Measurements from ENCODE around the gene GZMM. TPM values are rescaled to one million over a fixed set of nuclear protein-coding genes. Genes with fewer than 3 reads are reported as not detected.

The GZMM gene
- total and polyA plus RNA-seq, 4 donors = 0.54 to 2.8 (median 0.75) TPM; not detected in 1

DNA sequence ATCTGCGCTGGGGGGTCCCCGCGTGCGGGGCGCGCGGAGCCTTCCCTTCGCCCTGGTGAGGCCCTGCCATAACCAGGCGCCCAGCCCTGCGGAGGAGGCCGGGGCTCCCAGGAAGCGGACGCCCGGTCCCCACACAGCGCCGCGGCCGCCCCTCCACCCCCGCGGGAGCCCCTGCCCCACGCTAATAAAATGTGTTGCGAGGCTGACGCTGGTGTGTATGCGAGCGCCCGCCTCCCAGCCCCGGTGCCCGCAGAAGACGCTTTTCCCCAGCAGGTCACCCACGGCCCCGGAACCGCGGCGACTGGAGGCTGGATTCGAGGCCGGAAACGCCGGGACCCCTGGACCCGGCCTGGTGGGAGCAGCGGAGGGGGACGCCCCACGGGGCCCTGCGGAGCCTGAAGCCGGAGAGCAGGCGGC is 24.4 kb upstream of the GZMM start:
- Histone ChIP-seq H3K27me3 (ENCODE audit: control insufficient read depth in 1 of 2, insufficient read depth in 2 of 2, low read length in 1 of 2) (no peaks in the 10 kb centered on the region), H3K36me3 (ENCODE audit: control insufficient read depth in 1 of 2, insufficient read depth in 2 of 2, low read length in 1 of 2) (no peaks in the 10 kb centered on the region), H3K4me1 (ENCODE audit: control insufficient read depth in 1 of 2, insufficient read depth in 2 of 2, low read length in 2 of 2) (no peaks in the 10 kb centered on the region), H3K9me3 (ENCODE audit: control insufficient read depth, low read length) (no peaks in the 10 kb centered on the region), H3K4me3 (ENCODE audit: low read length in 2 of 2) (no peak overlapping the region), H3K27ac (ENCODE audit: low read depth in 1 of 2, low read length in 2 of 2) (no peak overlapping the region)
- ATAC-seq (ENCODE audit: low FRiP score) = no peak
- no peak for DNase-seq
- intact Hi-C loops (cut with DNase I) = no loop called here
- WGBS, 2 donors = 88 to 91% methylated on average over 39 to 45 of the region's 45 CpGs

DNA sequence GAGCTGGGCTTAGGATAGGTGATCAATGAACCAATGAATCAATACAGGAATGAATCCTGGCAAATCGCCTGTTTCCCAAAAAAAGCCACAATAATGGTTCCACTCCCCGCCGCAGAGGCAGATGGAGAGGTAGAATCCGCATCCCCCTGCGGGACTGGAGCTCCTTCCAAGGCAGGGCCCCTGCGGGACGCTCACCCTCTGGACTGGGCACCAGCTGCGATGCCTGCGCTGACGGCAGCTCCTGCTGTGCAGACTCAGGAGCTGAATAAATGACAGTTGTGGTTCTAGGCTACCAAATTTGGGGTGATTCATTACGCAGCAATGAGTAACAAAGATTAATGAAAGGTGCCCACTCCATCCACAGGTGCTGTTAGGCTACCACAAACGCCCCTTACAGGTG is 21.1 kb upstream of the GZMM start:
- Histone ChIP-seq H3K9me3 (ENCODE audit: control insufficient read depth, low read length) (no peaks in the 10 kb centered on the region), H3K4me1 (ENCODE audit: control insufficient read depth in 1 of 2, insufficient read depth in 2 of 2, low read length in 2 of 2) (no peaks in the 10 kb centered on the region), H3K4me3 (ENCODE audit: low read length in 2 of 2) (no peak overlapping the region), H3K27me3 (ENCODE audit: control insufficient read depth in 1 of 2, insufficient read depth in 2 of 2, low read length in 1 of 2) (no peaks in the 10 kb centered on the region), H3K36me3 (ENCODE audit: control insufficient read depth in 1 of 2, insufficient read depth in 2 of 2, low read length in 1 of 2) (no peaks in the 10 kb centered on the region), H3K27ac (ENCODE audit: low read depth in 1 of 2, low read length in 2 of 2) (no peak overlapping the region)
- ATAC-seq (ENCODE audit: low FRiP score) (no peak), DNase-seq (no peak)
- intact Hi-C loops (cut with DNase I) = no loop called here
- WGBS, 2 donors = 95% methylated on average over 12 of the region's 12 CpGs

GRCh38 chr19:524062-524674 is 19.7 kb upstream of the GZMM start:
- peak; percentile 19 for ATAC-seq (ENCODE audit: low FRiP score)
- WGBS, 2 donors = 51 to 59% methylated on average over 29 of the region's 29 CpGs
- intact Hi-C loops (cut with DNase I) = no loop called here
- no peaks in the 10 kb centered on the region for H3K36me3 ChIP-seq (ENCODE audit: control insufficient read depth in 1 of 2, insufficient read depth in 2 of 2, low read length in 1 of 2)
- no peak overlapping the region for H3K4me3 ChIP-seq (ENCODE audit: low read length in 2 of 2)
- H3K4me1 ChIP-seq (ENCODE audit: control insufficient read depth in 1 of 2, insufficient read depth in 2 of 2, low read length in 2 of 2) = no peaks in the 10 kb centered on the region
- no peaks in the 10 kb centered on the region for H3K9me3 ChIP-seq (ENCODE audit: control insufficient read depth, low read length)
- no peaks in the 10 kb centered on the region for H3K27me3 ChIP-seq (ENCODE audit: control insufficient read depth in 1 of 2, insufficient read depth in 2 of 2, low read length in 1 of 2)
- no peak for DNase-seq
- no peak overlapping the region for H3K27ac ChIP-seq (ENCODE audit: low read depth in 1 of 2, low read length in 2 of 2)

- H3K27ac ChIP-seq (ENCODE audit: low read depth in 1 of 2, low read length in 2 of 2) = no peak overlapping the region
- DNase-seq = no peak
- no peaks in the 10 kb centered on the region for H3K36me3 ChIP-seq (ENCODE audit: control insufficient read depth in 1 of 2, insufficient read depth in 2 of 2, low read length in 1 of 2)
- H3K4me3 ChIP-seq (ENCODE audit: low read length in 2 of 2) = no peak overlapping the region
- intact Hi-C loops (cut with DNase I) = no loop called here
- no peaks in the 10 kb centered on the region for H3K9me3 ChIP-seq (ENCODE audit: control insufficient read depth, low read length)
- no peaks in the 10 kb centered on the region for H3K4me1 ChIP-seq (ENCODE audit: control insufficient read depth in 1 of 2, insufficient read depth in 2 of 2, low read length in 2 of 2)
- no peak for ATAC-seq (ENCODE audit: low FRiP score)
- H3K27me3 ChIP-seq (ENCODE audit: control insufficient read depth in 1 of 2, insufficient read depth in 2 of 2, low read length in 1 of 2) = no peaks in the 10 kb centered on the region
- WGBS, 2 donors = 70 to 73% methylated on average over 18 of the region's 18 CpGs
Measured at GRCh38 chr19:525029-525428, 18.8 kb upstream of the GZMM start.

DNA sequence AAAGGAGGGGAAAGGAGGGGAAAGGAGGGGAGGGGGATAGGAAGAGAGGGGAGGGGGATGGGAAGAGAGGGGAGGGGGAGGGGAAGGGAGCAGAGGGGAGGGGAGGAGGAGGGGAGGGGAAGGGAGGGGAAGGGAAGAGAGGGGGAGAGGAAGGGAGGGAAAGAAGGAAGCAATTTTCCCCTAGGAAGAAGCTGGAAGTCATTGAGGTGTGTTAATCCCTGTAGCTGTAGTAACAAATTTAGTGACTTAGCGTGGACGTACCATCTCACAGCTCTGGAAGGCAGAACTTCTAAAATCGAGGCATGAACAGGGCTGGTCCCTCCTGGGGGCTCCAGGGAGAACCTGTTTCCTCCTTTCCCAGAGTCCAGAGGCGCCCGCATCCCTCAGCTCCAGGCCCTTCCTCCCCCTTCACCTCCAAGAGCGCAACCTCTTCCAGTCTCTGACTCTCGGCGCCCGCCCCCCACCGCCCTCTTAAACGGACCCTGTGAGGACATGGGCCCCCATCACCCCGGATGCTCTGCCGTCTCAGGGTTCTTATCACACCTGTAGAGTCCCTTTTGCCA is 17.9 kb upstream of the GZMM start:
- Histone ChIP-seq H3K4me3 (ENCODE audit: low read length in 2 of 2) (no peak overlapping the region), H3K4me1 (ENCODE audit: control insufficient read depth in 1 of 2, insufficient read depth in 2 of 2, low read length in 2 of 2) (no peaks in the 10 kb centered on the region), H3K27ac (ENCODE audit: low read depth in 1 of 2, low read length in 2 of 2) (no peak overlapping the region), H3K27me3 (ENCODE audit: control insufficient read depth in 1 of 2, insufficient read depth in 2 of 2, low read length in 1 of 2) (no peaks in the 10 kb centered on the region), H3K9me3 (ENCODE audit: control insufficient read depth, low read length) (no peaks in the 10 kb centered on the region), H3K36me3 (ENCODE audit: control insufficient read depth in 1 of 2, insufficient read depth in 2 of 2, low read length in 1 of 2) (no peaks in the 10 kb centered on the region)
- ATAC-seq (ENCODE audit: low FRiP score) = no peak
- WGBS, 2 donors = 43 to 44% methylated on average over 13 of the region's 13 CpGs
- no peak for DNase-seq
- intact Hi-C loops (cut with DNase I) = no loop called here

DNA sequence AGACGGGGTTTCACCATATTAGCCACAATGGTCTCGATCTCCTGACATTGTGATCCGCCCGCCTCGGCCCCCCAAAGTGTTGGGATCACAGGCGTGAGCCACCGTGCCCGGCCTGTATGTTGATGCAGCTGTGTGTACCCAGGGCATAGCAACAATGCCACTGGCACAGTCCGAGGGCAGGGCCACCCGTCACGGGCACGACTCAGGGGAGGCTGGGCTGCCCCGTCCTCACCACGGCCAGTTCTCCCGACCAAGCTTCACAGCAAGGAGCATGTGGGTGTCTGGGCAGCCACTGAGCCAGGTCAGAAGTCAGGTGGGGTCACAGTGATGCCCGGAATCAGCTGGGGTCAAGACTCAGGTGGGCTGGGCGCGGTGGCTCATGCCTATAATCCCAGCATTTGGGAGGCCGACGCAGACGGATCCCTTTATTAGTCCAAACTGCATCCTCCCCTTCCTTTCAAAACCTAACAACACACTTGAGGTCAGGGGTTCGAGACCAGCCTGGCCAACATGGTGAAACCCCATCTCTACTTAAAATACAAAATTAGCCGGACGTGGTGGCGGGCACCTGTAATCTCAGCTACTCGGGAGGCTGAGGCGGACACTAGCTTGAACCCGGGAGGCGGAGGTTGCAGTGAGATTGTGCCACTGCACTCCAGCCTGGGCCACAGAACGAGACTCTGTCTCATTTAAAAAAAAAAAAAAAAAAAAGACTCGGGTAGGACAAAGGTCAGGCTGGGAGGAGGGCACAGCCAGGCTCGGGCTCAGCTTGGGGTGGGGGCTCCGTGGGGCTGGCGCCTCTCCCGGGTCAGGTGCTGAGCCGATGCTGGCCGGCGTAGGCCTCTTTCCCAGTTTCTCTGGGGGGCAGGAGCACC is 13.5 kb upstream of the GZMM start:
- Histone ChIP-seq H3K4me1 (ENCODE audit: control insufficient read depth in 1 of 2, insufficient read depth in 2 of 2, low read length in 2 of 2) (peaks cover 0 to 6% of the 10 kb centered on the region in 2 donors), H3K27ac (ENCODE audit: low read depth in 1 of 2, low read length in 2 of 2) (no peak overlapping the region), H3K4me3 (ENCODE audit: low read length in 2 of 2) (peak overlapping the region; percentile 85 to 89), H3K9me3 (ENCODE audit: control insufficient read depth, low read length) (no peaks in the 10 kb centered on the region), H3K27me3 (ENCODE audit: control insufficient read depth in 1 of 2, insufficient read depth in 2 of 2, low read length in 1 of 2) (no peaks in the 10 kb centered on the region), H3K36me3 (ENCODE audit: control insufficient read depth in 1 of 2, insufficient read depth in 2 of 2, low read length in 1 of 2) (no peaks in the 10 kb centered on the region)
- DNase-seq = no peak
- 67 to 69% methylated on average over 33 to 38 of the region's 38 CpGs for WGBS, 2 donors
- no peak for ATAC-seq (ENCODE audit: low FRiP score)
- intact Hi-C loops (cut with DNase I) = no loop called here

DNA sequence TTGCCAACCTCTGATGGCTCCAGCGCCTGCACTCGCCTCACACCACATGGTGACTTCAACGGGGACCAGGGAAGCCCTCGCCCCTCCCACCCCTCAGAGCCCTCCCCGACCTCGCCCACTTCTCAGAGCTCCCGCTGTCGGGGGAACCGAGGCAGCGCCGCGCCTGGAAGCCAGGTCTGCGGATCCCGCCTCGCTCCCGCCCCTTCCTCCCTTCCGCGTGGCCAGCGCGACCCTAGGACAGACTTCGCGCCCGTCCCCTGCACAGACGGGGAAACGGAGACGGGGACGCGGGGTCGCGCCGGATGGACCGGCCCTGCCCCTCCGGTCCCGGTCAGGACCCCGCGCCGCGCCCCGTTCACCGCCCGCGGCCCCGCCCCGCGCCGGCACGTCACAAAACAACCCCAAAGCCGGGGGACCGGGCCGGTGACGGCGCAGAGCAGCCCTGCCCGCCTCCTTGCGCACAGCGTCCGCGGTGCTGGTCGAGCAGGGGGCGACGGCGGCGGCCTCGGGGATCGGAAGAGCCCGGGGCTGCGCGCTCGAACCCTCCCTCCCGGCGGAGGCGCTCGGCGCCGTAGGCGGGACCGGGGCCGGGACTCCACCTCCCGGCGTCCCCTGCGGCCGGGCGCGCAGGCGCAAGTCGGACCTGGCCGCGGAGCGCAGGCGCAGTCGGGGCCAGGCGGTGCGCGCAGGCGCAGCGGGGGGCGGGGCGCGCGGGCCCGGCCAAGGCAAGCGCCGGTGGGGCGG is 12.7 kb upstream of the GZMM start:
- H3K27ac ChIP-seq (ENCODE audit: low read depth in 1 of 2, low read length in 2 of 2) = peak overlapping the region; percentile 24 to 53
- peak overlapping the region; percentile 85 to 89 for H3K4me3 ChIP-seq (ENCODE audit: low read length in 2 of 2)
- ATAC-seq (ENCODE audit: low FRiP score) = peak; percentile 88
- no peaks in the 10 kb centered on the region for H3K9me3 ChIP-seq (ENCODE audit: control insufficient read depth, low read length)
- H3K4me1 ChIP-seq (ENCODE audit: control insufficient read depth in 1 of 2, insufficient read depth in 2 of 2, low read length in 2 of 2) = peaks cover 0 to 6% of the 10 kb centered on the region in 2 donors
- peaks cover 0 to 1% of the 10 kb centered on the region in 2 donors for H3K36me3 ChIP-seq (ENCODE audit: control insufficient read depth in 1 of 2, insufficient read depth in 2 of 2, low read length in 1 of 2)
- no peaks in the 10 kb centered on the region for H3K27me3 ChIP-seq (ENCODE audit: control insufficient read depth in 1 of 2, insufficient read depth in 2 of 2, low read length in 1 of 2)
- DNase-seq = peak; percentile 87 to 94
- intact Hi-C loops (cut with DNase I) = no loop called here
- WGBS, 2 donors = 0 to 1% methylated on average over 66 to 103 of the region's 103 CpGs

GRCh38 chr19:531753-532560 is 11.9 kb upstream of the GZMM start, which contains the start of gene CDC34:
Gene CDC34 (plus strand): TSS chr19:531760. CDS start chr19:531932, 172 bp downstream.
- H3K9me3 ChIP-seq (ENCODE audit: control insufficient read depth, low read length) = no peaks in the 10 kb centered on the region
- H3K27ac ChIP-seq (ENCODE audit: low read depth in 1 of 2, low read length in 2 of 2) = peak within 1 kb of the TSS; percentile 24 to 53
- 0% methylated on average over 45 to 84 of the region's 84 CpGs for WGBS, 2 donors
- ATAC-seq (ENCODE audit: low FRiP score) (peak; percentile 1), DNase-seq (peak in 1 of 2 donors; percentile 79)
- intact Hi-C loops (cut with DNase I) = no loop called here
- H3K36me3 ChIP-seq (ENCODE audit: control insufficient read depth in 1 of 2, insufficient read depth in 2 of 2, low read length in 1 of 2) = peaks cover 0 to 8% of the 10 kb centered on the region in 2 donors
- H3K4me3 ChIP-seq (ENCODE audit: low read length in 2 of 2) = peak within 1 kb of the TSS; percentile 85 to 89
- H3K4me1 ChIP-seq (ENCODE audit: control insufficient read depth in 1 of 2, insufficient read depth in 2 of 2, low read length in 2 of 2) = peaks cover 0 to 6% of the 10 kb centered on the region in 2 donors
- no peaks in the 10 kb centered on the region for H3K27me3 ChIP-seq (ENCODE audit: control insufficient read depth in 1 of 2, insufficient read depth in 2 of 2, low read length in 1 of 2)

All from aorta (tissue), 5 donors.